Astrocyte of the cerebellum (primary cell): ENCODE data around the gene HEMGN.
"Not testable (repeated sequence)": the region's sequence is repeated elsewhere in the genome, so short reads cannot be mapped to it uniquely, and the experiment has no call there.

Source experiments
- DNase-seq: peaks from one replicate; pipeline ENCODE4 v3.0.0-alpha.2; 2011; ENCODE audit warnings: low read depth
- H3K4me3 ChIP-seq: 2 replicates; pipeline ENCODE4 v1.5.1; 2011; ENCODE audit warnings: mild to moderate bottlenecking, low read depth, low read length, moderate library complexity
- CTCF ChIP-seq: IDR thresholded peaks from 2 replicates; pipeline ENCODE4 v1.5.1; 2012; ENCODE audit warnings: low read length, low read depth, moderate library complexity, mild to moderate bottlenecking; ENCODE audit errors: missing control alignments
- in situ Hi-C: cut with HindIII; loops from 2 replicates; pipeline ENCODE4 v1.10.0; 2017; ENCODE audit warnings: low sequenced_read_pairs

HEMGN gene

GRCh38 chr9:97964901-97965300, 26.9 kb upstream of the HEMGN start:
- DNase-seq = no peak
- H3K4me3 ChIP-seq = no peak overlapping the region
- in situ Hi-C loops = loop anchor here (5.0 kb wide), 1 partner anchor 47 kb away; no protein-coding TSS in a partner anchor
- TF ChIP-seq CTCF = no peak

DNA sequence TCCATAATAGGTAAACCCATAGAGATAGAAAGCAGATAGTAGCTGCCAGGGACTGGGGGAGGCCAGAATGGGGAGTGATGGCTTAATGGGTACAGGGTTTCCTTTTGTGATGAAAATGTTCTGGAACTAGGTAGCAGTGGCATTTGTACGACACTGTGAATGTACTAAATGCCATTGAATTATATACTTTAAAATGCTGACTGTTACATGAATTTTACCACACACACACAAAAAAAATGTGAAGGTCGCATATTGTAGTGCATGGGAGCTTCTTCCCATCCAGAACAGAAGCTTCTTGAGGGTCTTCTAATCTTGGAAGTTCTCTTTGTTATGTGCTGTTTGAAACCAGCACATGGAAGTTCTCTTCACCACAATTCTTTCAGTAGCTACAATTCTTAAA, 25.3 kb upstream of the HEMGN start:
- H3K4me3 ChIP-seq = no peak overlapping the region
- no peak for DNase-seq
- no peak for TF ChIP-seq CTCF
- in situ Hi-C loops = loop anchor here (5.0 kb wide), 1 partner anchor 49 kb away; no protein-coding TSS in a partner anchor

DNA sequence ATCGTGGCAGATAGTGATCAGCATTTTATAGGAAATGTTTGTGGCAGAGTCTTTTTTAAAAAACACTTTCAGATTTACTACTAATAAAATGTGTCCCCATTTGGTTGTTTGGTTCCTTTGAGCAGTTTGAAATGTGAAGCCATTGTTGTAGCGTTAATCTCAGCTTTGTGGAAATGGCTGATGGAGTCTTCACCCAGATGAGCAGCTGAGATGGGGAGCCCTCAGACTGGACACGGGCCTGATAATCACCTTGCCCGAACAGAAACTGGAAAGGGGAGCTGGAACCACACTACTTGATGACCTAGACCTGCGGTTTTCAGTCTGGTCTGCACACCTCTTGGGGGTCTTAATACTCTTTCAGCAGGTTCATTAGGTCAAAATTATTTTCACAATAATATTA, 24.6 kb upstream of the HEMGN start:
- no peak for TF ChIP-seq CTCF
- no peak overlapping the region for H3K4me3 ChIP-seq
- in situ Hi-C loops = loop anchor here (5.0 kb wide), 1 partner anchor 50 kb away; no protein-coding TSS in a partner anchor

GRCh38 chr9:97962136-97962535, 24.2 kb upstream of the HEMGN start:
- DNase-seq = no peak
- no peak overlapping the region for H3K4me3 ChIP-seq
- TF ChIP-seq CTCF = no peak
- in situ Hi-C loops = loop anchor here (5.0 kb wide), 1 partner anchor 50 kb away; no protein-coding TSS in a partner anchor

More for the DNA sequence above, 24.6 kb upstream of the HEMGN start:
- DNase-seq = no peak

- DNase-seq = no peak
- no peak for TF ChIP-seq CTCF
- in situ Hi-C loops = loop anchor here (5.0 kb wide), 1 partner anchor 51 kb away; no protein-coding TSS in a partner anchor
- H3K4me3 ChIP-seq = no peak overlapping the region
Observed at GRCh38 chr9:97961361-97961760, 23.4 kb upstream of the HEMGN start.

GRCh38 chr9:97960678-97961328, 22.8 kb upstream of the HEMGN start:
- DNase-seq, H3K4me3 ChIP-seq: not testable (repeated sequence)
- in situ Hi-C loops = loop anchor here (5.0 kb wide), 1 partner anchor 51 kb away; no protein-coding TSS in a partner anchor

- no peak overlapping the region for H3K4me3 ChIP-seq
- DNase-seq = no peak
- no peak for TF ChIP-seq CTCF
- in situ Hi-C loops = no loop called here
Observed at GRCh38 chr9:97959585-97959984, 21.6 kb upstream of the HEMGN start.
